HEK293T (cell line): ENCODE measurements around the gene COPG2.

Source experiments
- BHLHE40 ChIP-seq: fragments of 450-650 bp; IDR thresholded peaks from 2 replicates; pipeline ENCODE4 v1.6.1; 2016; ENCODE audit warnings: mild to moderate bottlenecking, moderate library complexity, borderline replicate concordance
- FOXK2 ChIP-seq: fragments of 450-650 bp; IDR thresholded peaks from 2 replicates; pipeline ENCODE4 v1.6.1; 2016; ENCODE audit warnings: mild to moderate bottlenecking
- PKNOX1 ChIP-seq: fragments of 450-650 bp; IDR thresholded peaks from 2 replicates; pipeline ENCODE4 v1.6.1; 2016
- SUZ12 ChIP-seq: fragments of 450-650 bp; IDR thresholded peaks from 2 replicates; pipeline ENCODE4 v1.6.1; 2016; ENCODE audit warnings: mild to moderate bottlenecking
- ZNF384 ChIP-seq: fragments of 450-650 bp; IDR thresholded peaks from 2 replicates; pipeline ENCODE4 v1.6.1; 2016

- TF ChIP-seq PKNOX1: no peak
- no peak for TF ChIP-seq ZNF384
- TF ChIP-seq BHLHE40: no peak
- no peak for TF ChIP-seq FOXK2
- TF ChIP-seq SUZ12: no peak
These were observed 72.6 kb downstream of the COPG2 start for GRCh38 chr7:130595986-130596385.
